Colonic mucosa (tissue), 4 donors: ENCODE data around the gene DEGS2. TPM values are rescaled to one million over a fixed set of nuclear protein-coding genes. Genes with fewer than 3 reads are reported as not detected.

Experiments
- DNase-seq: peaks from one replicate; pipeline ENCODE4 v3.0.0-alpha.2; 2020
- H3K27ac ChIP-seq: fragments of 200-600 bp; one replicate; pipeline ENCODE4 v1.8.0; 2021
- H3K27me3 ChIP-seq: fragments of 200-600 bp; one replicate; pipeline ENCODE4 v1.8.0; 2021
- H3K36me3 ChIP-seq: fragments of 200-600 bp; one replicate; pipeline ENCODE4 v1.8.0; 2021
- H3K4me1 ChIP-seq: fragments of 200-600 bp; one replicate; pipeline ENCODE4 v1.8.0; 2021; ENCODE audit warnings: mild to moderate bottlenecking
- H3K4me3 ChIP-seq: fragments of 200-600 bp; one replicate; pipeline ENCODE4 v1.8.0; 2021
- H3K9ac ChIP-seq, 2 donors: one replicate each; pipeline ENCODE4 v1.7.0; 2013; ENCODE audit warnings: control low read depth in 2 of 2, low read depth in 2 of 2, low read length in 2 of 2
- H3K9me3 ChIP-seq: fragments of 200-600 bp; one replicate; pipeline ENCODE4 v1.8.0; 2021
- CTCF ChIP-seq: fragments of 200-600 bp; IDR thresholded peaks from one replicate; pipeline ENCODE4 v1.8.0; 2022; ENCODE audit warnings: antibody characterized with exemption, mild to moderate bottlenecking
- intact Hi-C: fragments of 100-400 bp; cut with DNase I; formaldehyde crosslinking; loops from one replicate; pipeline ENCODE4 v1.14.1; 2022
- total RNA-seq, 2 donors: library from RNA; stranded (reverse); fragmentation: NEBNext Ultra II Directional in 1 of 2; extraction: Animal tissue kit (Norgen Biotek cat#: 25700) in 1 of 2; gene quantifications; one replicate each; pipeline ENCODE4 v1.2.1, GENCODE V29; 2021
- donor health status: healthy.
- donor health status: DM: no; HTN: no; CAD: no.
- donor health status: DM: no; HTN: no; CAD: no.

DEGS2 gene
- total RNA-seq, 2 donors from 2014 or later = 37.0 to 54.3 TPM

GRCh38 chr14:100129161-100129589 is 30.3 kb downstream of the DEGS2 start:
- DNase-seq = no peak
- H3K4me3 ChIP-seq = no peak overlapping the region
- no peaks in the 10 kb centered on the region for H3K36me3 ChIP-seq
- H3K9ac ChIP-seq = no peak overlapping the region
- intact Hi-C loops = no loop called here
- no peaks in the 10 kb centered on the region for H3K27me3 ChIP-seq
- no peaks in the 10 kb centered on the region for H3K9me3 ChIP-seq
- H3K4me1 ChIP-seq = no peaks in the 10 kb centered on the region
- no peak for TF ChIP-seq CTCF
- H3K27ac ChIP-seq = no peak overlapping the region

- H3K36me3 ChIP-seq = no peaks in the 10 kb centered on the region
- no peak overlapping the region for H3K9ac ChIP-seq
- no peaks in the 10 kb centered on the region for H3K4me1 ChIP-seq
- no peak overlapping the region for H3K4me3 ChIP-seq
- DNase-seq = no peak
- H3K27me3 ChIP-seq = no peaks in the 10 kb centered on the region
- H3K27ac ChIP-seq = no peak overlapping the region
- no peaks in the 10 kb centered on the region for H3K9me3 ChIP-seq
- TF ChIP-seq CTCF = no peak
- intact Hi-C loops = no loop called here
Observed at GRCh38 chr14:100128688-100129087, 30.8 kb downstream of the DEGS2 start.

GRCh38 chr14:100127853-100128455 is 31.5 kb downstream of the DEGS2 start:
- DNase-seq = no peak
- Histone ChIP-seq H3K36me3 (no peaks in the 10 kb centered on the region), H3K9me3 (no peaks in the 10 kb centered on the region), H3K4me3 (no peak overlapping the region), H3K27ac (no peak overlapping the region), H3K4me1 (no peaks in the 10 kb centered on the region), H3K9ac (no peak overlapping the region), H3K27me3 (no peaks in the 10 kb centered on the region)
- intact Hi-C loops = no loop called here
- TF ChIP-seq CTCF = no peak

GRCh38 chr14:100126401-100126800 is 33.0 kb downstream of the DEGS2 start:
- DNase-seq = no peak
- Histone ChIP-seq H3K27ac (no peak overlapping the region), H3K36me3 (no peaks in the 10 kb centered on the region), H3K4me1 (no peaks in the 10 kb centered on the region), H3K9me3 (no peaks in the 10 kb centered on the region), H3K27me3 (no peaks in the 10 kb centered on the region), H3K9ac (no peak overlapping the region), H3K4me3 (no peak overlapping the region)
- no peak for TF ChIP-seq CTCF
- intact Hi-C loops = no loop called here

- Histone ChIP-seq H3K9me3 (no peaks in the 10 kb centered on the region), H3K27ac (no peak overlapping the region), H3K4me1 (no peaks in the 10 kb centered on the region), H3K36me3 (no peaks in the 10 kb centered on the region), H3K27me3 (no peaks in the 10 kb centered on the region), H3K4me3 (no peak overlapping the region), H3K9ac (no peak overlapping the region)
- no peak for DNase-seq
- intact Hi-C loops = loop anchor here (5.0 kb wide), 1 partner anchor 68 kb away; no protein-coding TSS in a partner anchor
- peak; percentile 18 for TF ChIP-seq CTCF
Observed at GRCh38 chr14:100124551-100125088, 34.8 kb downstream of the DEGS2 start.
